ENCODE results near the gene PRMT2. TPM values are rescaled to one million over a fixed set of nuclear protein-coding genes. Genes with fewer than 3 reads are reported as not detected.
"Not testable (repeated sequence)": the region's sequence is repeated elsewhere in the genome, so short reads cannot be mapped to it uniquely, and the experiment has no call there.

The PRMT2 gene
- total RNA-seq, 1 experiment from 2014 or later: 60.5 TPM

GRCh38 chr21:46674430-46675007 lies 39.0 kb downstream of the PRMT2 start:
- TF ChIP-seq TCF7L2 (IDR thresholded peaks at IDR 0.05; ENCODE audit: low read depth, low read length) (no peak), POLR2AphosphoS5 (IDR thresholded peaks at IDR 0.05; ENCODE audit: low read depth, low read length) (no peak), SIN3A (IDR thresholded peaks at IDR 0.05; ENCODE audit: borderline replicate concordance, insufficient read depth, low read depth, low read length) (no peak), REST (IDR thresholded peaks at IDR 0.05; ENCODE audit: insufficient read depth in 1 of 2, low read depth in 2 of 2, low read length in 1 of 2) (no peak), CTCF (IDR thresholded peaks at IDR 0.05) (no peak)
- ChIA-PET POLR2A (no interaction called here), CTCF (interaction anchor here (0.6 kb wide), 1 partner anchor 18 kb away, joined by 5 read pairs; no protein-coding TSS in a partner anchor)
- no peak overlapping the region for H3K4me3 ChIP-seq (ENCODE audit: low read depth in 2 of 2, low read length in 2 of 2)
- intact Hi-C loops (cut with micrococcal nuclease; ENCODE audit: unreplicated experiment) (no loop called here), in situ Hi-C loops (cut with HindIII; ENCODE audit: low pct_unique_long_range_greater_than_20kb, low sequenced_read_pairs) (no loop called here)
- no peaks in the 10 kb centered on the region for H3K9me3 ChIP-seq (ENCODE audit: control insufficient read depth, insufficient read depth, low read depth, low read length)
- H3K4me1 ChIP-seq (ENCODE audit: control insufficient read depth, insufficient read depth, low read length): no peaks in the 10 kb centered on the region
- no TSS peak for BruUV-seq (replicated peaks)
- H3K36me3 ChIP-seq (ENCODE audit: control insufficient read depth, insufficient read depth, low read length): no peaks in the 10 kb centered on the region
- no peak overlapping the region for H3K27ac ChIP-seq (ENCODE audit: low read length)
- no peaks in the 10 kb centered on the region for H3K27me3 ChIP-seq (ENCODE audit: control insufficient read depth, insufficient read depth, low read length)
- DNase-seq (ENCODE audit: low read depth, low spot score) (no peak), ATAC-seq (no peak)

GRCh38 chr21:46675595-46676280 lies 40.3 kb downstream of the PRMT2 start:
- H3K27me3 ChIP-seq (ENCODE audit: control insufficient read depth, insufficient read depth, low read length): no peaks in the 10 kb centered on the region
- intact Hi-C loops (cut with micrococcal nuclease; ENCODE audit: unreplicated experiment) (no loop called here), in situ Hi-C loops (cut with HindIII; ENCODE audit: low pct_unique_long_range_greater_than_20kb, low sequenced_read_pairs) (no loop called here)
- no peak overlapping the region for H3K27ac ChIP-seq (ENCODE audit: low read length)
- ATAC-seq (no peak), DNase-seq (ENCODE audit: low read depth, low spot score) (no peak)
- CTCF ChIA-PET: no interaction called here
- no peaks in the 10 kb centered on the region for H3K36me3 ChIP-seq (ENCODE audit: control insufficient read depth, insufficient read depth, low read length)
- no peak overlapping the region for H3K4me3 ChIP-seq (ENCODE audit: low read depth in 2 of 2, low read length in 2 of 2)
- TF ChIP-seq POLR2AphosphoS5 (IDR thresholded peaks at IDR 0.05; ENCODE audit: low read depth, low read length) (no peak), CTCF (IDR thresholded peaks at IDR 0.05) (no peak), TCF7L2 (IDR thresholded peaks at IDR 0.05; ENCODE audit: low read depth, low read length) (no peak), SIN3A (IDR thresholded peaks at IDR 0.05; ENCODE audit: borderline replicate concordance, insufficient read depth, low read depth, low read length) (no peak), REST (IDR thresholded peaks at IDR 0.05; ENCODE audit: insufficient read depth in 1 of 2, low read depth in 2 of 2, low read length in 1 of 2) (no peak)
- no peaks in the 10 kb centered on the region for H3K4me1 ChIP-seq (ENCODE audit: control insufficient read depth, insufficient read depth, low read length)
- no TSS peak for BruUV-seq (replicated peaks)
- POLR2A ChIA-PET: no interaction called here
- H3K9me3 ChIP-seq (ENCODE audit: control insufficient read depth, insufficient read depth, low read depth, low read length): no peaks in the 10 kb centered on the region

- ATAC-seq; BruUV-seq (replicated peaks); in situ Hi-C loops (cut with HindIII; ENCODE audit: low pct_unique_long_range_greater_than_20kb, low sequenced_read_pairs); H3K27me3 ChIP-seq (ENCODE audit: control insufficient read depth, insufficient read depth, low read length); DNase-seq (ENCODE audit: low read depth, low spot score); H3K36me3 ChIP-seq (ENCODE audit: control insufficient read depth, insufficient read depth, low read length); POLR2A ChIA-PET; H3K9me3 ChIP-seq (ENCODE audit: control insufficient read depth, insufficient read depth, low read depth, low read length); CTCF ChIA-PET; H3K4me3 ChIP-seq (ENCODE audit: low read depth in 2 of 2, low read length in 2 of 2); H3K27ac ChIP-seq (ENCODE audit: low read length); H3K4me1 ChIP-seq (ENCODE audit: control insufficient read depth, insufficient read depth, low read length); intact Hi-C loops (cut with micrococcal nuclease; ENCODE audit: unreplicated experiment): not testable (repeated sequence)
Observed at GRCh38 chr21:46676542-46676941, 41.1 kb downstream of the PRMT2 start.

Measured in Panc1 (cell line).